HepG2 (cell line): ENCODE measurements around the gene NPS. TPM values are rescaled to one million over a fixed set of nuclear protein-coding genes. Genes with fewer than 3 reads are reported as not detected.

Experiments used
- ATAC-seq: fragments of 200-7000 bp; cut with Tn5 transposase; 3 replicates; pipeline ENCODE4 v1.9.1; 2020; ENCODE audit warnings: mild to moderate bottlenecking, moderate library complexity
- BruUV-seq: library from RNA; stranded (reverse); fragments of 400-500 nt; replicated peaks from 2 replicates; lab custom pipeline; 2021; lab: Mats Ljungman, UMichigan
- CTCF ChIA-PET: fragments of 300-600 bp; formaldehyde crosslinking; extraction: SDS; loops from one replicate; lab custom pipeline; 2021; ENCODE audit warnings: low total read pairs, inconsistent platforms, low intra/inter-chr PET ratio; lab: Yijun Ruan, JAX
- POLR2A ChIA-PET: fragments of 350-600 bp; sonication (Branson Sonifier 250); formaldehyde crosslinking; loops from one replicate; lab custom pipeline; 2020; ENCODE audit warnings: antibody characterized with exemption, inconsistent platforms; lab: Yijun Ruan, JAX
- DNase-seq: peaks from one replicate; pipeline ENCODE4 v3.0.0-alpha.2; 2015; ENCODE audit warnings: low spot score
- FAIRE-seq: peaks from 3 replicates; lab custom pipeline; 2011; peaks lifted over from hg19 to GRCh38; lab: Jason Lieb, UNC
- H2AFZ ChIP-seq: one replicate; pipeline ENCODE4 v1.6.1; 2011; ENCODE audit warnings: low read length, inconsistent platforms
- H3K27ac ChIP-seq: fragments of 300-600 bp; 3 replicates; pipeline ENCODE4 v1.8.0; 2011; ENCODE audit warnings: mixed run types, mild to moderate bottlenecking, mixed read lengths, low read length, inconsistent platforms; ENCODE audit not compliant: insufficient read depth; ENCODE audit errors: extremely low read length
- H3K27me3 ChIP-seq, 2 experiments: fragments of 200-600 bp in 1 of 2; 2 replicates in 1 of 2; 3 replicates in 1 of 2; pipeline versions ENCODE4 v1.6.0 to v1.8.0; 2011; ENCODE audit warnings: low read length in 2 of 2, mild to moderate bottlenecking in 2 of 2, moderate library complexity in 2 of 2, inconsistent platforms in 1 of 2; ENCODE audit not compliant: insufficient read depth in 2 of 2, control insufficient read depth in 1 of 2
- H3K36me3 ChIP-seq, 2 experiments: fragments of 200-600 bp in 1 of 2; replicated peaks in 1 of 2; 2 replicates in 1 of 2; 3 replicates in 1 of 2; pipeline versions ENCODE4 v1.5.1 to v1.8.0; 2011; ENCODE audit warnings: low read length in 2 of 2, inconsistent platforms in 1 of 2; ENCODE audit not compliant: insufficient read depth in 2 of 2, control insufficient read depth in 1 of 2
- H3K4me1 ChIP-seq: 2 replicates; pipeline ENCODE4 v1.5.1; 2012; ENCODE audit warnings: low read length, inconsistent platforms; ENCODE audit not compliant: insufficient read depth
- H3K4me2 ChIP-seq: 2 replicates; pipeline ENCODE4 v1.6.0; 2011; ENCODE audit warnings: low read depth, low read length, inconsistent platforms
- H3K4me3 ChIP-seq, 3 experiments: fragments of 200-600 bp in 1 of 3; sonication (generic), shearing (Covaris generic) in 1 of 3; replicated peaks in 1 of 3; 2 replicates each; pipeline ENCODE4 v1.5.1; 2011 to 2016; ENCODE audit warnings: low read length in 3 of 3, inconsistent platforms in 2 of 3, low read depth in 2 of 3, mild to moderate bottlenecking in 2 of 3, control low read depth in 1 of 3, mixed read lengths in 1 of 3; ENCODE audit not compliant: insufficient read depth in 1 of 3
- H3K79me2 ChIP-seq: one replicate; pipeline ENCODE4 v1.6.1; 2011; ENCODE audit warnings: low read length, inconsistent platforms; ENCODE audit not compliant: insufficient read depth
- H3K9ac ChIP-seq: 2 replicates; pipeline ENCODE4 v1.6.0; 2011; ENCODE audit warnings: mild to moderate bottlenecking, low read depth, low read length, inconsistent platforms; ENCODE audit not compliant: insufficient read depth
- H3K9me3 ChIP-seq: 2 replicates; pipeline ENCODE4 v1.5.1; 2012; ENCODE audit warnings: mild to moderate bottlenecking, low read length
- H4K20me1 ChIP-seq: 2 replicates; pipeline ENCODE4 v1.6.0; 2011; ENCODE audit warnings: inconsistent platforms, mild to moderate bottlenecking, low read length, moderate library complexity; ENCODE audit not compliant: insufficient read depth
- ELK4 ChIP-seq: sonication (generic); formaldehyde crosslinking; IDR thresholded peaks from 2 replicates; pipeline ENCODE4 v1.9.0; 2021; ENCODE audit warnings: missing genetic modification reagents, borderline replicate concordance
- GRHL1 ChIP-seq: sonication (generic); formaldehyde crosslinking; conservative IDR thresholded peaks from 2 replicates; pipeline ENCODE4 v1.8.0; 2022; ENCODE audit warnings: missing genetic modification reagents
- GZF1 ChIP-seq: sonication (generic); formaldehyde crosslinking; IDR thresholded peaks from 2 replicates; pipeline ENCODE4 v1.5.1; 2020; ENCODE audit warnings: mild to moderate bottlenecking, missing genetic modification reagents
- MIER2 ChIP-seq: IDR thresholded peaks from 2 replicates; pipeline ENCODE4 v1.6.1; 2016; ENCODE audit warnings: missing biosample characterization, missing genetic modification reagents
- SP1 ChIP-seq, 2 experiments: fragments of 450-650 bp in 1 of 2; sonication (generic) in 1 of 2; formaldehyde crosslinking in 1 of 2; IDR thresholded peaks; 2 replicates each; pipeline versions ENCODE4 v1.4.0 to v1.6.1; 2016 to 2020; ENCODE audit warnings: missing genetic modification reagents in 1 of 2
- ZKSCAN1 ChIP-seq: fragments of 150-350 bp; IDR thresholded peaks from 2 replicates; pipeline ENCODE4 v1.6.1; 2014; ENCODE audit warnings: low read length
- ZNF30 ChIP-seq: sonication (generic); formaldehyde crosslinking; IDR thresholded peaks from 2 replicates; pipeline ENCODE4 v1.5.0; 2020; ENCODE audit warnings: mild to moderate bottlenecking, missing genetic modification reagents
- ZNF547 ChIP-seq: sonication (generic); formaldehyde crosslinking; IDR thresholded peaks from 2 replicates; pipeline ENCODE4 v1.5.1; 2020; ENCODE audit warnings: mild to moderate bottlenecking, missing genetic modification reagents
- WGBS: methylation state at CpG from one replicate; pipeline ENCODE4 v1.1.6; 2017; ENCODE audit warnings: low lambda C conversion rate; 5-methylcytosine and 5-hydroxymethylcytosine counted together
- in situ Hi-C: cut with HindIII; loops from 2 replicates; pipeline ENCODE4 v1.10.0; 2017; ENCODE audit warnings: low pct_unique_long_range_greater_than_20kb; ENCODE audit not compliant: extremely low pct_ligation_motif_present
- intact Hi-C: fragments of 100-400 bp; cut with micrococcal nuclease; formaldehyde crosslinking; loops from one replicate; pipeline ENCODE4 v1.10.0; 2022; ENCODE audit not compliant: unreplicated experiment
- polyA plus RNA-seq, 8 experiments: library from polyadenylated mRNA; depleted of rRNA in 3 of 8; stranded (reverse) in 7 of 8; unstranded in 1 of 8; fragments of >200 nt; fragmentation: Illumina TruSeq in 4 of 8; extraction: Trizol in 4 of 8; gene quantifications; 2 replicates each; pipeline versions ENCODE4 v1.2.1 to v1.2.3, GENCODE V29; 2011 to 2016; ENCODE audit warnings: low read depth in 4 of 8, missing spikeins in 1 of 8, mixed read lengths in 1 of 8; ENCODE audit not compliant: insufficient read depth in 1 of 8
- total RNA-seq, 5 experiments: library from RNA; depleted of rRNA; stranded (reverse); fragments of >200 nt; fragmentation: Illumina TruSeq; extraction: Trizol; gene quantifications; 2 replicates each; pipeline ENCODE4 v1.2.3, GENCODE V29; 2016; ENCODE audit warnings: low read depth in 1 of 5
- TF ChIP-seq, protein P1 (sequence below), 2 experiments: sonication (generic) in 1 of 2; formaldehyde crosslinking in 1 of 2; IDR thresholded peaks; 2 replicates each; pipeline versions ENCODE4 v1.6.1 to v1.9.0; 2014 to 2022; ENCODE audit warnings: antibody characterized with exemption in 1 of 2, borderline replicate concordance in 1 of 2, inconsistent platforms in 1 of 2, low read depth in 1 of 2, missing genetic modification reagents in 1 of 2
- TF ChIP-seq, protein P2 (sequence below): sonication (generic); formaldehyde crosslinking; IDR thresholded peaks from 2 replicates; pipeline ENCODE4 v1.8.1; 2023; ENCODE audit warnings: mild to moderate bottlenecking, missing genetic modification reagents, borderline replicate concordance
- TF ChIP-seq, protein P3 (sequence below): sonication (generic); formaldehyde crosslinking; IDR thresholded peaks from 2 replicates; pipeline ENCODE4 v1.5.0; 2020; ENCODE audit warnings: mild to moderate bottlenecking, missing genetic modification reagents, borderline replicate concordance

The NPS gene
- total and polyA plus RNA-seq, 2 of the 13 experiments (the other 11 are each of a cell fraction or from before 2014, with no cell fraction given), result not detected

GRCh38 chr10:127536972-127537760 lies 11.9 kb upstream of the NPS start:
- Histone ChIP-seq H3K4me2 (no peak overlapping the region), H3K9me3 (no peaks in the 10 kb centered on the region), H2AFZ (no peak overlapping the region), H4K20me1 (no peaks in the 10 kb centered on the region), H3K36me3 (no peaks in the 10 kb centered on the region), H3K4me1 (peaks cover 5% of the 10 kb centered on the region; the same call in 1 of the 2 replicates), H3K27ac (no peak overlapping the region), H3K9ac (no peak overlapping the region), H3K79me2 (no peaks in the 10 kb centered on the region), H3K27me3 (peaks cover 0 to 26% of the 10 kb centered on the region in 2 experiments; a peak in 3 of 5 replicates), H3K4me3 (no peak overlapping the region)
- ATAC-seq (no peak), FAIRE-seq (no peak), DNase-seq (no peak)
- POLR2A ChIA-PET, result no interaction called here
- intact Hi-C loops, result no loop called here
- in situ Hi-C loops, result no loop called here
- BruUV-seq, result no TSS peak
- WGBS, result 3% methylated on average over 9 of the region's 21 CpGs
- CTCF ChIA-PET, result no interaction called here
- TF ChIP-seq GRHL1 (CRISPR knock-in tag) (no peak), ZNF30 (CRISPR knock-in tag) (no peak), SP1 (IDR thresholded peaks at IDR 0.05) (no peak), SP1 (CRISPR knock-in tag; IDR thresholded peaks at IDR 0.05) (no peak), GZF1 (CRISPR knock-in tag) (no peak), ELK4 (CRISPR knock-in tag) (no peak), ZNF547 (no peak), ZKSCAN1 (no peak), MIER2 (no peak)
- TF ChIP-seq, protein P1, sequence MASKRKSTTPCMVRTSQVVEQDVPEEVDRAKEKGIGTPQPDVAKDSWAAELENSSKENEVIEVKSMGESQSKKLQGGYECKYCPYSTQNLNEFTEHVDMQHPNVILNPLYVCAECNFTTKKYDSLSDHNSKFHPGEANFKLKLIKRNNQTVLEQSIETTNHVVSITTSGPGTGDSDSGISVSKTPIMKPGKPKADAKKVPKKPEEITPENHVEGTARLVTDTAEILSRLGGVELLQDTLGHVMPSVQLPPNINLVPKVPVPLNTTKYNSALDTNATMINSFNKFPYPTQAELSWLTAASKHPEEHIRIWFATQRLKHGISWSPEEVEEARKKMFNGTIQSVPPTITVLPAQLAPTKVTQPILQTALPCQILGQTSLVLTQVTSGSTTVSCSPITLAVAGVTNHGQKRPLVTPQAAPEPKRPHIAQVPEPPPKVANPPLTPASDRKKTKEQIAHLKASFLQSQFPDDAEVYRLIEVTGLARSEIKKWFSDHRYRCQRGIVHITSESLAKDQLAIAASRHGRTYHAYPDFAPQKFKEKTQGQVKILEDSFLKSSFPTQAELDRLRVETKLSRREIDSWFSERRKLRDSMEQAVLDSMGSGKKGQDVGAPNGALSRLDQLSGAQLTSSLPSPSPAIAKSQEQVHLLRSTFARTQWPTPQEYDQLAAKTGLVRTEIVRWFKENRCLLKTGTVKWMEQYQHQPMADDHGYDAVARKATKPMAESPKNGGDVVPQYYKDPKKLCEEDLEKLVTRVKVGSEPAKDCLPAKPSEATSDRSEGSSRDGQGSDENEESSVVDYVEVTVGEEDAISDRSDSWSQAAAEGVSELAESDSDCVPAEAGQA (IDR thresholded peaks at IDR 0.05; ENCODE audit: low read depth), result no peak
- TF ChIP-seq, protein P1 (CRISPR knock-in tag; IDR thresholded peaks at IDR 0.05; ENCODE audit: borderline replicate concordance), result no peak
- TF ChIP-seq, protein P2, sequence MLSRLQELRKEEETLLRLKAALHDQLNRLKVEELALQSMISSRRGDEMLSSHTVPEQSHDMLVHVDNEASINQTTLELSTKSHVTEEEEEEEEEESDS (CRISPR knock-in tag), result no peak
- TF ChIP-seq, protein P3, sequence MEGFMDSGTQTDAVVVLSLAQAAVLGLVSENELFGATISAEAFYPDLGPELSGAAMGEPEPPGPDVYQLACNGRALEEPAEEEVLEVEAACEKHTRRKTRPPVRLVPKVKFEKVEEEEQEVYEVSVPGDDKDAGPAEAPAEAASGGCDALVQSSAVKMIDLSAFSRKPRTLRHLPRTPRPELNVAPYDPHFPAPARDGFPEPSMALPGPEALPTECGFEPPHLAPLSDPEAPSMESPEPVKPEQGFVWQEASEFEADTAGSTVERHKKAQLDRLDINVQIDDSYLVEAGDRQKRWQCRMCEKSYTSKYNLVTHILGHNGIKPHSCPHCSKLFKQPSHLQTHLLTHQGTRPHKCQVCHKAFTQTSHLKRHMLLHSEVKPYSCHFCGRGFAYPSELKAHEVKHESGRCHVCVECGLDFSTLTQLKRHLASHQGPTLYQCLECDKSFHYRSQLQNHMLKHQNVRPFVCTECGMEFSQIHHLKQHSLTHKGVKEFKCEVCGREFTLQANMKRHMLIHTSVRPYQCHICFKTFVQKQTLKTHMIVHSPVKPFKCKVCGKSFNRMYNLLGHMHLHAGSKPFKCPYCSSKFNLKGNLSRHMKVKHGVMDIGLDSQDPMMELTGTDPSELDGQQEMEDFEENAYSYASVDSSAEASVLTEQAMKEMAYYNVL, result no peak
